Measurements from ENCODE around the gene PADI3.

PADI3 gene

DNA sequence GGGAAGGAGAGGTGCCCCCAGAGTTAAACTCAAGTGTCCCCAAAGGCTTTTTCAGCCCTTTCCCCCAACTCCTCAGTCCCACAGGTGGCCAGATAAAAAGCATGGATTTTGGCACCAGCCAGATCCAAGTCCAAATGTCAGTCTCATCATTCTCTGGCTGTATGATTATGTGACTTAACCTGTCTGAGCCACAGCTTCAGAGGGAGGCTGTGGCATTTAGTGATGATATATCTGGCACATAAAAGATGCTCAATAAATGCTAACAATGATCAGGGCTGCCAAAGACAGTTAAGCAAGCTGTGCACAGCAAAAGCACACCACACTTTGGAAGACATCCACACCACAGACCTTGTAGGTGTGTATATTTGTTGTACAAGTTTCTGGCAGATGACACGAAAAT, 5.6 kb upstream of the PADI3 start:
- TF ChIP-seq FOXP2 (optimal IDR thresholded peaks at IDR 0.05; ENCODE audit: borderline replicate concordance, extremely low read depth, extremely low read length, insufficient read depth) = no peak
- no peak for TF ChIP-seq SIN3A (IDR thresholded peaks at IDR 0.05; ENCODE audit: borderline replicate concordance, insufficient read depth, low read length)
- TF ChIP-seq, protein P1, sequence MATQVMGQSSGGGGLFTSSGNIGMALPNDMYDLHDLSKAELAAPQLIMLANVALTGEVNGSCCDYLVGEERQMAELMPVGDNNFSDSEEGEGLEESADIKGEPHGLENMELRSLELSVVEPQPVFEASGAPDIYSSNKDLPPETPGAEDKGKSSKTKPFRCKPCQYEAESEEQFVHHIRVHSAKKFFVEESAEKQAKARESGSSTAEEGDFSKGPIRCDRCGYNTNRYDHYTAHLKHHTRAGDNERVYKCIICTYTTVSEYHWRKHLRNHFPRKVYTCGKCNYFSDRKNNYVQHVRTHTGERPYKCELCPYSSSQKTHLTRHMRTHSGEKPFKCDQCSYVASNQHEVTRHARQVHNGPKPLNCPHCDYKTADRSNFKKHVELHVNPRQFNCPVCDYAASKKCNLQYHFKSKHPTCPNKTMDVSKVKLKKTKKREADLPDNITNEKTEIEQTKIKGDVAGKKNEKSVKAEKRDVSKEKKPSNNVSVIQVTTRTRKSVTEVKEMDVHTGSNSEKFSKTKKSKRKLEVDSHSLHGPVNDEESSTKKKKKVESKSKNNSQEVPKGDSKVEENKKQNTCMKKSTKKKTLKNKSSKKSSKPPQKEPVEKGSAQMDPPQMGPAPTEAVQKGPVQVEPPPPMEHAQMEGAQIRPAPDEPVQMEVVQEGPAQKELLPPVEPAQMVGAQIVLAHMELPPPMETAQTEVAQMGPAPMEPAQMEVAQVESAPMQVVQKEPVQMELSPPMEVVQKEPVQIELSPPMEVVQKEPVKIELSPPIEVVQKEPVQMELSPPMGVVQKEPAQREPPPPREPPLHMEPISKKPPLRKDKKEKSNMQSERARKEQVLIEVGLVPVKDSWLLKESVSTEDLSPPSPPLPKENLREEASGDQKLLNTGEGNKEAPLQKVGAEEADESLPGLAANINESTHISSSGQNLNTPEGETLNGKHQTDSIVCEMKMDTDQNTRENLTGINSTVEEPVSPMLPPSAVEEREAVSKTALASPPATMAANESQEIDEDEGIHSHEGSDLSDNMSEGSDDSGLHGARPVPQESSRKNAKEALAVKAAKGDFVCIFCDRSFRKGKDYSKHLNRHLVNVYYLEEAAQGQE (IDR thresholded peaks at IDR 0.05; ENCODE audit: insufficient read depth in 1 of 2, low read depth in 2 of 2, low read length in 2 of 2) = no peak
- no peak for TF ChIP-seq TAF1 (IDR thresholded peaks at IDR 0.05; ENCODE audit: borderline replicate concordance, insufficient read depth, low read length)
- TF ChIP-seq POLR2AphosphoS5 (IDR thresholded peaks at IDR 0.05; ENCODE audit: low read depth, low read length) = no peak

DNA sequence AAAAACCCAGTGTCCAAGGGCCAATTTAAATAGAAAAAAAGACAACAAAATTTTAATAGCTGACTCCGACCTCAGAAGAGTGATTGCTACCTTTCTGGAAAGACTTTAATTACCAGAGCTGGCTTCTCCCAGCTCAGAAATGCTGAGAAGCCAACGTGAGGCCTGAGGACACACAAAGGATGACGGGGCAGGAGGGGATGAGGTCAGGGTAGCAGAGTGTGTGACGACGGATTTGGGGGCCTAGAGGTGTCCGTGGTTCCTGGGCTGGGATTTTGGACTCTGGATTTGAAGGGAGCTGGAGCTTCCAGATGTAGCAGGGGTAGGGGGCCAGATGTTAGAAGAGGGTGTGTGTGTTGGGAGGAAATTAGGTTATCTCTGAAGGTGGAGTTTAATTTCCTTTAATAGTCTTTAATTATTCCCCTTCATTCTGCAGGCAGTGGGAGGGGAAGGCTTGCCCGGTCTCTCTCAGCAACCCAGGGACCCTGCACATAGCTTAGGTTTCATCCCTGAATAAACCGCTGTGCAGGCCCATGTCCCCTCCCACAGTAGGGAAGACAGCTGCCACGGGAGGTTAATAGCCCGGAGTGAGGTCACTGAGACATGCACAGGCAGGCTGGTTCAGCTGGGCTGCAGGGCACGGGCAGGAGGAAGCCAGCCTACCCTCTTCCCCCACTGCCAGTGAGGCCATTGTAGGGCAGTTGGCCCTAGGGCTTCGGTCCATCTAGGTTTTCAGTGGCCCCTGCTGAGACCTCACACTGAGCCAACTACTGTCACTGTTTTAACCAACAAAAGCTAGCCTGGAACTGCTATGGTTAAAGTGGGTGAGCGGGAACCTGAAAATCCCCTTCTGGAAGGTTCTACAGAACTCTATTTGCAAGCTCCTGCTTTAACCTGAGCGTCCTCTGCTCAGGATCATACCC, 3.8 kb upstream of the PADI3 start:
- no peak for TF ChIP-seq FOXP2 (optimal IDR thresholded peaks at IDR 0.05; ENCODE audit: borderline replicate concordance, extremely low read depth, extremely low read length, insufficient read depth)
- TF ChIP-seq SIN3A (IDR thresholded peaks at IDR 0.05; ENCODE audit: borderline replicate concordance, insufficient read depth, low read length) = no peak
- TF ChIP-seq, protein P1 (IDR thresholded peaks at IDR 0.05; ENCODE audit: insufficient read depth in 1 of 2, low read depth in 2 of 2, low read length in 2 of 2) = no peak
- no peak for TF ChIP-seq POLR2AphosphoS5 (IDR thresholded peaks at IDR 0.05; ENCODE audit: low read depth, low read length)
- TF ChIP-seq TAF1 (IDR thresholded peaks at IDR 0.05; ENCODE audit: borderline replicate concordance, insufficient read depth, low read length) = no peak

DNA sequence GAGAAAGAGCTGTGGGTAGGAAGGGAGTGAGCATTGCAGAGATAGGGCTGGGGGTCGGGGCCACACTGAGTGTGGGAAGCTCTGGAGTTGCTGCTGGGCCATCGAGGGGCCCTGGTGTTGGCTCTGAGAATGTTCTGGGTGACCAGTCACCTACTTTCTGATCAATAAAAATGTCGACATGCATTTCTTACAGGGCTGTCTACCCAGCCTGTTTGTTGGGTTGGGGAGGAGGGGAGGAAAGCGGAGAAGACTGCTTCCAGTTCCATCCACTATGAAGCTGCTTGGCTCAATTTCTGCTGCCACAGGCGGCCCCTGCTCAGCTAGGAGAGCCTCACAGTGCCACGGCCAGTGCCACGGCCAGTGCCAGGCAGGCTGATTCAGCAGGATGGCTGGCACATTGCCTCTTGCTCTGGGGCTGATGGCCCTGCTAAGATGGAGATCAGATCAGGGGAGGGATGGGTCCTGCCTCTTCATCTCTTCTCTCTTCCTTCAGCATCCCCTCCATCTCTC, 3.0 kb upstream of the PADI3 start:
- TF ChIP-seq SIN3A (IDR thresholded peaks at IDR 0.05; ENCODE audit: borderline replicate concordance, insufficient read depth, low read length) (no peak), POLR2AphosphoS5 (IDR thresholded peaks at IDR 0.05; ENCODE audit: low read depth, low read length) (no peak), TAF1 (IDR thresholded peaks at IDR 0.05; ENCODE audit: borderline replicate concordance, insufficient read depth, low read length) (no peak), FOXP2 (optimal IDR thresholded peaks at IDR 0.05; ENCODE audit: borderline replicate concordance, extremely low read depth, extremely low read length, insufficient read depth) (no peak)
- TF ChIP-seq, protein P1 (IDR thresholded peaks at IDR 0.05; ENCODE audit: insufficient read depth in 1 of 2, low read depth in 2 of 2, low read length in 2 of 2) = no peak

DNA sequence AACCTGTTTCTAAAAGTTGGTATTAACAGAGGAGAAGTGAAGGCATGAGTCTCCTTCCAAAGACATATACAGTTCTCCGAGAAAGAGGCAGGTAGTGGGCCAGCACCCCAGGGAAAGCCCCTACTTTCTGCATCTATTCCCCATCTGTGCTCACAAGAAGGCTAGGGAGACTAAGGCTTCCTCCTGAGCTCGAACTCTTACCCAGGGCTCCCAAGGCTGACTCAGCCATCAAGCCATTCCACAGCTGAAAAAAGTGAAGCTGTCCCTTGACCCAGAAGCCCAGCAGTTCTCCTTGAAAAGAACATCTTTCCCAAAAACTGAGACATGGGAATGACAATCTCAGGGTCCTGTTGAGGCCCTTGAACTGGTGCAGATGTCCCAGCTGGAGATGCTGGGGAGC, 1.9 kb upstream of the PADI3 start:
- TF ChIP-seq, protein P1 (IDR thresholded peaks at IDR 0.05; ENCODE audit: insufficient read depth in 1 of 2, low read depth in 2 of 2, low read length in 2 of 2) = no peak
- no peak for TF ChIP-seq TAF1 (IDR thresholded peaks at IDR 0.05; ENCODE audit: borderline replicate concordance, insufficient read depth, low read length)
- no peak for TF ChIP-seq POLR2AphosphoS5 (IDR thresholded peaks at IDR 0.05; ENCODE audit: low read depth, low read length)
- no peak for TF ChIP-seq SIN3A (IDR thresholded peaks at IDR 0.05; ENCODE audit: borderline replicate concordance, insufficient read depth, low read length)
- TF ChIP-seq FOXP2 (optimal IDR thresholded peaks at IDR 0.05; ENCODE audit: borderline replicate concordance, extremely low read depth, extremely low read length, insufficient read depth) = no peak

Data from PFSK-1 (cell line).